NB4 (cell line): ENCODE measurements around the gene ADAMTS13.
A peak's percentile ranks its signal among the peaks of the same experiment; 100 is the strongest.

ENCODE experiments used
- DNase-seq: peaks from one replicate; pipeline ENCODE4 v3.0.0; 2010; ENCODE audit warnings: low read depth
- H3K4me3 ChIP-seq: one replicate; pipeline ENCODE4 v1.5.1; 2011; ENCODE audit warnings: mild to moderate bottlenecking, low read depth, low read length, moderate library complexity
- CTCF ChIP-seq: IDR thresholded peaks from one replicate; pipeline ENCODE4 v1.5.1; 2012; ENCODE audit warnings: low read depth, low read length
- MYC ChIP-seq: IDR thresholded peaks from 2 replicates; pipeline ENCODE4 v1.6.1; 2011; ENCODE audit warnings: low read depth, low read length
- POLR2A ChIP-seq: IDR thresholded peaks from 2 replicates; pipeline ENCODE4 v1.6.1; 2011; ENCODE audit warnings: mild to moderate bottlenecking; ENCODE audit not compliant: insufficient read length; ENCODE audit errors: extremely low read depth
- TF ChIP-seq, protein P1 (sequence below): IDR thresholded peaks from 2 replicates; pipeline ENCODE4 v1.6.1; 2011; ENCODE audit warnings: low read depth, low read length

ADAMTS13 gene

DNA sequence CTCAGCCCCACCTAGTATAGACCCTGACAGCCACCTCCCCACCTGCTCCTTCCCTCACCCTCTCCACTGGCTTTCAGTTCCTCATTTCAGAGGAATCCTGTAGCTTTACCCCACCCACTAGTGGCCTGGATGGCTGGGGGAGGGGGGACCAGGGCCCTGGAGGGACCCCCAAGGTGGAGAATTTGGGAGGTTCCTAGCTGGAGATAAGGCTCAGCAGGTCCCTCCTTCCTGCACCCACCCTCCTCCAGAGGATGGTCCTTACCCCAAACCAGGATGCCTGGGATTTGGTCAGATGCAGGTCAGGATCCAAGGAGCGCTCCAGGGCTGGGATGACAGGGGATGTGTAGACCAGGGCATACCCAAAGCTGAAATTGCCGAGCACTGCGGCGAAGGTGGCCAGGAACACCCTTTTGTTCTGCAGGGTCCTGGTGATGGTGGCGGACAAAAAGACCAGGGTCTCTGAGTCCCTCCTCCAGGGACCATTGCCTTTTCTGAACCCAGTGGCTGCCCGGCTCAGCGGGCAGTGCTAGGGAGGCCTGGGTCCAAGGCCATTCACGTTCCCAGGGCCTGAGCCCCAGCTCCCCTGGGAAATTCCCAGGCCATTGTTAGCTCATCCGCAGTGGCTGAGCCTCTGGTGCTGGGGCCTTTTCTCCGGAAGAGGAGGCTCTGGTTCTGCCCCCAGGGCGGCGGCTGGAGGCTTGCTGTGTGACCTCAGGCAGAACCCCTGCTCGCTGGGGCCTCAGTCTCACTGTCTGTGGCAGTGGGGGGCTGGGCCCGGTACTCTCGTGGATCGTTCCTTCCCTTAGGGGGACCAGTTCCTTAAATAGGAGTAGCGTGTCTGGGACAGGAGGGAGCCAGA, 56.1 kb downstream of the ADAMTS13 start:
- TF ChIP-seq MYC (no peak), CTCF (no peak), POLR2A (no peak)
- TF ChIP-seq, protein P1, sequence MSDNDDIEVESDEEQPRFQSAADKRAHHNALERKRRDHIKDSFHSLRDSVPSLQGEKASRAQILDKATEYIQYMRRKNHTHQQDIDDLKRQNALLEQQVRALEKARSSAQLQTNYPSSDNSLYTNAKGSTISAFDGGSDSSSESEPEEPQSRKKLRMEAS, result no peak
- DNase-seq, result peak; percentile 70

DNA sequence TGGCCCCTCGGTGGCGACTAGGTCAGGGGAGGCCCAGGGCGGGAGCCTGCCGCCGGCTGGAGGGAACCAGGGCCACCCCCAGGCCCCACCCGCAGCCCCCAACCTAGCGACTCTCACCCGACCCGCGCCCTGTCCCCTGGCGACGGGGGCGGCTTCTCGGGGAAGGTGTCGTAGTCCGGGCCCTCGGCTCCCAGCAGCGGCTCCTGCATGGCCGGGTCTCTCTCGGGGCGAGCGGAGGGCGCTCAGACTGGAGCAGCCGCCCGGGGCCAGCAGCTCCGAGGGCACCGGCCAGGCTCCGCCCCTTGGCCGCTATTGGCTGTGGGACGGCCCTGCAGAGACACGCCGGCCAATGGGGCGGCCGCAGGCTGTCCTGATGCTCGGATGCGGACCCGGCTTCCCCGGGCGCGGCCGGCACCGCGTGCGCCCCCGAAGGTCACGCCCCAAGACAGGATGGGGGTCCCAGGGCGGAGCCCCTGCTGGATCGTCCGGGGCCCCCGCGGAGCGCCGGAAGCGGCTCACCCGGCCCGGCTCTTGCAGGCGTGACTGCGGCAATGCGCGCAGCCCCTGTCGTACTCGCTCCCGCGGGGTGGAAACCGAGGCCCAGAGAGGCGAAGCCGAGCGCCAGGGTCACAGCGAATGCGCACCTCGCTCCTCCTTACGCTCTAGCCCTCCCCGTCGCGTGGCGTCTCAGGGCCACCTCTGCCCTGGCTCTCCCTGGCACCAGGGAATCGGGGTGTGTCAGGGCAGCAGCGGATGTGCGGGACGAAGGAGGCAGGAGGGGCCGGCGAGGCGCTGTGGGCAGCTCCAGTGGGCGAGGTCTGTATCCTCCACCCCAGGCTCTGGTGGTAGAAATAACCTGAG, 56.9 kb downstream of the ADAMTS13 start, which contains the start of gene SLC2A6:
Gene SLC2A6 (minus strand): TSS at position 249 of the 861 bp plus-strand sequence. CDS start 40 bp downstream, at position 209.
- DNase-seq, result peak; percentile 88
- H3K4me3 ChIP-seq, result peak within 1 kb of the TSS; percentile 55
- TF ChIP-seq, protein P1, result peak; percentile 66
- TF ChIP-seq CTCF, result no peak
- TF ChIP-seq POLR2A, result peak; percentile 42

More for the DNA sequence above, 56.1 kb downstream of the ADAMTS13 start:
- H3K4me3 ChIP-seq, result peak overlapping the region; percentile 55

DNA sequence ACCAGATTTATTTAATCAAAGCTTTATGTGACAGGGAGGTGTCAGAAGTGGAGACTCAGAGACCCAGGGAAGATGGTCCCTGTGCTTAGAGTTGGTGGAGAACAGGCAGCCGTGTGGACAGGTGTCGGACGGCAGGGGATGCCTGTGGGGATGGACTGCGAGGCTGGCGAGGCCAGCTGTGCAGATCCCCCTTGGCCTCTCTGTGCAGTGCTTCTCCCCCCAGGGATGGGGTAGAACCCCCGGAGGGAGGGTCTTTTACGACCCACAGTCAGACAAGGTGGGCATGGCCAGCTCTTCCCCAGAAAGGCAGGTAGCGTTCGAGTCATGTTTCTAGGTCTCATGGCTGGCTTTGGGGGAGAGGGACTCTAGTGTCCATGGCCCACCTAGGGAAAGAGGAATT, 61.4 kb downstream of the ADAMTS13 start:
- no peak for DNase-seq
- H3K4me3 ChIP-seq, result no peak overlapping the region
- TF ChIP-seq CTCF (no peak), POLR2A (no peak), MYC (no peak)
- TF ChIP-seq, protein P1, result no peak

DNA sequence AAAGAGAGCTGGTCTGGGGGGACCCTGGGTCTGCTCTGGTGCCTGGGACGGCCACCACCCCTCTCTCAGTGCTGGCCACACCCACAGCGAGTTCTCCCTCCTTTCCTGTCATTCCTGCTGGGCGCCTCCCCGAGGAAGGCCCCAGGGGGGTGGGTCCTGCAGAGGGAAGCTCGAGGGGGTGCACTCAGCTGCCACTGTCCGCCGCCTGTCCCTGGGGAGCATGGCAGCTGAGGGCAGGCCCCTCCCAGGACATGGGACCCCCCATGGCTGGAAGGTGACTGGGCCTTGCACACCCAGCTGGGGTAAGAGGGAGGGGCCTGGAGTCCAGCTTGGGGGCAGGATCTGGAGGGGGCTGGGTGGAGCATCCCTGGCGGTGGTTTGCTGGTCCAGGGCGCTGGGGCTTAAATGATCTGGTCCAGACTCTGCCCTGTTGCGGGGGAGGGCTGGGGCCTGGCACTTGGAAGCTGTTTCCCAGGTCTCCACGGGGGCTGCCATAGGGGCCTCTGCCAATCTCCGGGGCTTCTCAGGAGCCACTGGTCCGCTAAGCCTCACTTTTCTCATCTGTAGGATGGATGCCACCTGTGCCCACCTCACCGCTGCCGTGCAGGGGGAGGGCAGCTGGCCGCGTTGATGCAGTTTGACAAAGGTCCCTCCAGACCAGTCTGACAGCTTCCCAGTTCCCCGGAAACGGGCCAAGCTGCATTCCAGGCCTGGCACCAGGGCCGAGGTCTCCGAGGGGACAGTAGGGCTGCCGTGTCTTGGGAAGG, 62.7 kb downstream of the ADAMTS13 start:
- DNase-seq, result no peak
- H3K4me3 ChIP-seq, result no peak overlapping the region
- TF ChIP-seq CTCF, result no peak
- no peak for TF ChIP-seq MYC
- TF ChIP-seq, protein P1, result no peak
- TF ChIP-seq POLR2A, result no peak

- H3K4me3 ChIP-seq, result no peak overlapping the region
- 0 out of 2 replicates have a peak, but pooled peaks have one; percentile 16 for TF ChIP-seq MYC
- no peak for TF ChIP-seq CTCF
- peak; percentile 81 for DNase-seq
Observed at GRCh38 chr9:133485531-133486260, 63.5 kb downstream of the ADAMTS13 start.
